Gastroesophageal sphincter (tissue), 4 donors: Measurements from ENCODE around the gene UCHL5. TPM values are rescaled to one million over a fixed set of nuclear protein-coding genes. Genes with fewer than 3 reads are reported as not detected.
A peak's percentile ranks its signal among the peaks of the same experiment; 100 is the strongest.

ENCODE experiments used
- ATAC-seq: fragments of 150-250 bp; one replicate; pipeline ENCODE4 v1.9.1; 2016; ENCODE audit warnings: mild to moderate bottlenecking, moderate library complexity
- H3K27ac ChIP-seq, 4 donors: fragments of 200-600 bp; sonication (generic) in 3 of 4; 1 replicate in 3 of 4; 2 replicates in 1 of 4; pipeline ENCODE4 v1.5.1; 2016 to 2019
- H3K27me3 ChIP-seq: fragments of 200-600 bp; sonication (generic); one replicate; pipeline ENCODE4 v1.5.1; 2019
- H3K36me3 ChIP-seq, 2 donors: fragments of 200-600 bp; sonication (generic); one replicate each; pipeline ENCODE4 v1.5.1; 2019; ENCODE audit warnings: control low read depth in 1 of 2
- H3K4me1 ChIP-seq, 3 donors: fragments of 200-600 bp; sonication (generic); 1 replicate in 2 of 3; 2 replicates in 1 of 3; pipeline ENCODE4 v1.5.1; 2016 to 2019; ENCODE audit warnings: control low read depth in 2 of 3
- H3K4me3 ChIP-seq, 2 donors: fragments of 200-600 bp; sonication (generic); one replicate each; pipeline ENCODE4 v1.5.1; 2019; ENCODE audit warnings: mild to moderate bottlenecking in 1 of 2, moderate library complexity in 1 of 2
- H3K9me3 ChIP-seq, 3 donors: fragments of 200-600 bp; sonication (generic); one replicate each; pipeline ENCODE4 v1.5.1; 2017 to 2019; ENCODE audit warnings: control low read depth in 2 of 3
- EP300 ChIP-seq: sonication (generic); formaldehyde crosslinking; IDR thresholded peaks from one replicate; pipeline ENCODE4 v1.6.1; 2017; ENCODE audit warnings: antibody characterized with exemption, mild to moderate bottlenecking
- POLR2A ChIP-seq, 2 donors: fragments of 450-650 bp; IDR thresholded peaks; one replicate each; pipeline ENCODE4 v1.6.1; 2017; ENCODE audit warnings: antibody characterized with exemption in 2 of 2, mild to moderate bottlenecking in 2 of 2, moderate library complexity in 1 of 2
- POLR2AphosphoS5 ChIP-seq: sonication (generic); formaldehyde crosslinking; IDR thresholded peaks from one replicate; pipeline ENCODE4 v1.6.1; 2017; ENCODE audit warnings: antibody characterized with exemption
- WGBS, 2 donors: methylation state at CpG; one replicate each; pipeline ENCODE4 v1.1.5; 2018; ENCODE audit warnings: low coverage in 1 of 2; 5-methylcytosine and 5-hydroxymethylcytosine counted together
- total RNA-seq, 4 donors: library from RNA; depleted of rRNA; stranded (reverse); fragments of >200 nt; gene quantifications; one replicate each; pipeline ENCODE4 v1.1.0, GENCODE V29; 2016
- TF ChIP-seq, protein P1 (sequence below), 4 experiments: fragments of 200-600 bp in 2 of 4; fragments of 450-650 bp in 2 of 4; sonication (generic) in 1 of 4; IDR thresholded peaks; one replicate each; pipeline ENCODE4 v1.5.1; 2017 to 2019; ENCODE audit warnings: antibody characterized with exemption in 4 of 4, mild to moderate bottlenecking in 2 of 4, moderate library complexity in 2 of 4

UCHL5 gene
- total RNA-seq, 4 donors from 2014 or later = 24.1 to 42.7 (median 32.8) TPM

DNA sequence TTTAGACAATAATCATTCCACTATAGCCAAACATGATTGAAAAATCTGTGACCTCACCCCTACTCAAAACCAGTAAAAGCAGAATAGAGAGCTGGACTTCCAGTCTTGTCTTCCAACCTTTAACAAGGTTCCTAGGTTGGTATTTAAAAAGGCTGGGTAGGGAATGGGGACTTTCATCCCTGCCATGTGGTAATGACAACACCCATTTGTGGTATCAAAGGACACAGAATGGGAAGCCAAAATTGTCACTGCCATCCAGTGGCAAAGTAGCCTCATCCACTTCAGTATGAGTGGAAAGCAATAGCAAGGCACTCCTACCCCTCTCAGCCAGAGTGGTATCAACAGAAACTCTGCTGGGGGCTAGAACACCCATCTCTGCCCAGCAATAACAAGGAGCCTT lies 33.9 kb downstream of the UCHL5 start:
- Histone ChIP-seq H3K9me3 (no peaks in the 10 kb centered on the region), H3K36me3 (peaks cover 0 to 38% of the 10 kb centered on the region in 2 donors), H3K27ac (no peak overlapping the region), H3K27me3 (no peaks in the 10 kb centered on the region), H3K4me1 (no peaks in the 10 kb centered on the region), H3K4me3 (no peak overlapping the region)
- TF ChIP-seq POLR2A (IDR thresholded peaks at IDR 0.05) (no peak), EP300 (no peak), POLR2AphosphoS5 (no peak)
- TF ChIP-seq, protein P1, sequence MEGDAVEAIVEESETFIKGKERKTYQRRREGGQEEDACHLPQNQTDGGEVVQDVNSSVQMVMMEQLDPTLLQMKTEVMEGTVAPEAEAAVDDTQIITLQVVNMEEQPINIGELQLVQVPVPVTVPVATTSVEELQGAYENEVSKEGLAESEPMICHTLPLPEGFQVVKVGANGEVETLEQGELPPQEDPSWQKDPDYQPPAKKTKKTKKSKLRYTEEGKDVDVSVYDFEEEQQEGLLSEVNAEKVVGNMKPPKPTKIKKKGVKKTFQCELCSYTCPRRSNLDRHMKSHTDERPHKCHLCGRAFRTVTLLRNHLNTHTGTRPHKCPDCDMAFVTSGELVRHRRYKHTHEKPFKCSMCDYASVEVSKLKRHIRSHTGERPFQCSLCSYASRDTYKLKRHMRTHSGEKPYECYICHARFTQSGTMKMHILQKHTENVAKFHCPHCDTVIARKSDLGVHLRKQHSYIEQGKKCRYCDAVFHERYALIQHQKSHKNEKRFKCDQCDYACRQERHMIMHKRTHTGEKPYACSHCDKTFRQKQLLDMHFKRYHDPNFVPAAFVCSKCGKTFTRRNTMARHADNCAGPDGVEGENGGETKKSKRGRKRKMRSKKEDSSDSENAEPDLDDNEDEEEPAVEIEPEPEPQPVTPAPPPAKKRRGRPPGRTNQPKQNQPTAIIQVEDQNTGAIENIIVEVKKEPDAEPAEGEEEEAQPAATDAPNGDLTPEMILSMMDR (IDR thresholded peaks at IDR 0.05) = no peak
- no peak for ATAC-seq

DNA sequence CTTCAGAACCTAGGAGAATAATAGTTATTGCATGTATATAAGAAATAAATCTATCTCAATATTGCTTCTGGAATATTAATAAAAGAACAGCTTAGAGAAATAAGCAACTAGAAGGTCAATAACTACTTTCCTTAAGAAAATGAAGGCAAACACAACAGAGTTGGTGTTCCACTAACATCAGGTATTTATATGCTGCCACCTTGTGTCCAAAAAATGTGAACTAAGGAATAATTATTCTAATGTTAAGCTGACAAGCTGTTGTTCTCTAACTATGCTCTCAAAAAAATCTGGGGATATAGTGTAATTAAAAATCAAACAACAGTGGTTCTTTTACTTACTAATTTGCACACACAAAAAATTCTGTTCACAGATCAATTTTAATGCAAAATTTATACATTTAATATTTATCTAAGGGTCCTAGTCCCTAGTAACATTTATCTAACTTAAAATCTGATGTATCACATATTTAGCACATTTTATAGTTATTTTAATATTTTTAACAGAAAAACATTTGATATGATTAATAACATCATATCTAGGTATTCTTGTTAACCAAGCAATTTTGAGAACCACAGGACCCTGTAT lies 39.6 kb downstream of the UCHL5 start:
- Histone ChIP-seq H3K36me3 (peaks cover 0 to 18% of the 10 kb centered on the region in 2 donors), H3K27me3 (no peaks in the 10 kb centered on the region), H3K9me3 (no peaks in the 10 kb centered on the region), H3K27ac (peak overlapping the region in 3 of 4 donors; percentile 38 to 49 (median 45)), H3K4me1 (peaks cover 0 to 42% (median 0%) of the 10 kb centered on the region in 3 donors), H3K4me3 (no peak overlapping the region)
- ATAC-seq = no peak
- TF ChIP-seq POLR2AphosphoS5 = no peak
- TF ChIP-seq, protein P1 (IDR thresholded peaks at IDR 0.05) = peak; percentile 33 to 71 (median 65)
- TF ChIP-seq EP300 = no peak

DNA sequence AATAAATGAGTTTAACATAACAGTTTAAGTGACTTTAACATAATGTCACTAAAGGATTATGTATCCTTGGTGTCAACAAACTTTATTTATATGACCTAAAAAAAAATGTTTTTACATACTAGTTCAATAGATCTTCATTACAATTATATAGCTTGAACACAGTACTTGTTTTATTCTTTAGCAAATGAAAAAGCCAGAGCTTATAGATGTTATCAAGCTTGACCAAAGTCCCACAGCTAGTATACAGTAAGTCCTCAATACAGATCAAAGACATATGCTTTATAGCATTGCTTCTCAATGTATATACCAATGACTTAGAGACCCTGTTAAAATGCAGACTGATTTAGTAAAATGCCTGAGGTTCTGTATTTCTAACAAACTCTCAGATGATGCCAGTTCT lies 42.4 kb downstream of the UCHL5 start:
- TF ChIP-seq POLR2A (IDR thresholded peaks at IDR 0.05) = no peak
- TF ChIP-seq POLR2AphosphoS5 = no peak
- TF ChIP-seq EP300 = no peak
- TF ChIP-seq, protein P1 (IDR thresholded peaks at IDR 0.05) = no peak
- no peaks in the 10 kb centered on the region for H3K9me3 ChIP-seq
- H3K27me3 ChIP-seq = no peaks in the 10 kb centered on the region
- H3K27ac ChIP-seq = peak overlapping the region in 1 of 4 donors; percentile 21
- H3K36me3 ChIP-seq = peaks cover 0 to 2% of the 10 kb centered on the region in 2 donors
- no peak for ATAC-seq
- H3K4me1 ChIP-seq = peaks cover 0 to 67% (median 0%) of the 10 kb centered on the region in 3 donors
- H3K4me3 ChIP-seq = no peak overlapping the region

DNA sequence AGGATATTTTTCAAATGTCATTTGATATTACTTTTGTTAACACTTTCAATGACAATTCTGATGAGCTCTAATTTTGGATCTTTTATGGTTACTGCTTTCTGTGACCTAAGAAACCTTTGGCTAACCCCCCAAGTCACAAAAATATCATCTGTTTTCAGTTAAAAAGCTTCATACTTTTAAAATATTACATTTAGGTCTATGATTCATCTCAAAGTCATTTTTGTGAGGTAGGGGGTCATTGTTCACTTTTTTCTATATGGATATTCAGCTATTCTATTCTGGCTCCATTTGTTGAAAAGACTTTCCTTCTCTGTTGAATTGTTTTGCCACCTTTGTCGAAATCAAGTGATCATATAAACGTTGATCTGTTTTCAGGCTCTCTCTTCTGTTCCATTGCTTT lies 44.8 kb downstream of the UCHL5 start:
- Histone ChIP-seq H3K27ac (peak overlapping the region in 3 of 4 donors; percentile 70 to 76 (median 71)), H3K4me1 (peaks cover 0 to 62% (median 0%) of the 10 kb centered on the region in 3 donors), H3K36me3 (no peaks in the 10 kb centered on the region), H3K27me3 (no peaks in the 10 kb centered on the region), H3K9me3 (no peaks in the 10 kb centered on the region), H3K4me3 (no peak overlapping the region)
- WGBS, 2 donors = 60 to 72% methylated on average over 1 to 2 of the region's 2 CpGs
- ATAC-seq = no peak
- no peak for TF ChIP-seq EP300
- TF ChIP-seq POLR2A (IDR thresholded peaks at IDR 0.05) = no peak
- TF ChIP-seq, protein P1 (IDR thresholded peaks at IDR 0.05) = no peak
- TF ChIP-seq POLR2AphosphoS5 = no peak

DNA sequence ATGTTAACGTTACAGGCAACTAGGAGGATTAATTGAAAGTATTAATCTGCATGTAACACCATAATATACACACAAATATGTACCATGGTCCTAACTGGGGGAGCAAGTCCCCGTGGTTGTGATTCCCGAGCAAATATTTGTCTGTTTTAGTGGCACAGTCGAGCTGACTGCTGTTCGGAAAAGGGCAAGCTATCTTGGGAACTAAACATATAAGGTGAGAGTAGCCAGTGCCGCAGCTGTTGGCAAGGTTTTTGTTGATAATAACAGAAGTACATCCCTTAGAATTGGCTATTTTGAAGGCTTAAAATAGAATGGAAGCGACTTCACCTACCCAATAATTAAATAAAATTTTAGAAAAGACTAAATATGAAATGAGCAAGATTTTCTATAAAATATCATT lies 45.5 kb downstream of the UCHL5 start:
- Histone ChIP-seq H3K9me3 (no peaks in the 10 kb centered on the region), H3K27me3 (no peaks in the 10 kb centered on the region), H3K4me3 (peak overlapping the region in 1 of 2 donors; percentile 24), H3K4me1 (peaks cover 0 to 55% (median 0%) of the 10 kb centered on the region in 3 donors), H3K36me3 (no peaks in the 10 kb centered on the region), H3K27ac (peak overlapping the region; percentile 69 to 76 (median 70))
- no peak for ATAC-seq
- TF ChIP-seq, protein P1 (IDR thresholded peaks at IDR 0.05) = no peak
- TF ChIP-seq EP300 (no peak), POLR2AphosphoS5 (peak; percentile 44), POLR2A (IDR thresholded peaks at IDR 0.05) (no peak)
- WGBS, 2 donors = 36 to 44% methylated on average over 6 to 7 of the region's 7 CpGs
